Measurements from ENCODE around the gene ZNF423.
"Not testable (repeated sequence)": the region's sequence is repeated elsewhere in the genome, so short reads cannot be mapped to it uniquely, and the experiment has no call there.

Gene ZNF423

DNA sequence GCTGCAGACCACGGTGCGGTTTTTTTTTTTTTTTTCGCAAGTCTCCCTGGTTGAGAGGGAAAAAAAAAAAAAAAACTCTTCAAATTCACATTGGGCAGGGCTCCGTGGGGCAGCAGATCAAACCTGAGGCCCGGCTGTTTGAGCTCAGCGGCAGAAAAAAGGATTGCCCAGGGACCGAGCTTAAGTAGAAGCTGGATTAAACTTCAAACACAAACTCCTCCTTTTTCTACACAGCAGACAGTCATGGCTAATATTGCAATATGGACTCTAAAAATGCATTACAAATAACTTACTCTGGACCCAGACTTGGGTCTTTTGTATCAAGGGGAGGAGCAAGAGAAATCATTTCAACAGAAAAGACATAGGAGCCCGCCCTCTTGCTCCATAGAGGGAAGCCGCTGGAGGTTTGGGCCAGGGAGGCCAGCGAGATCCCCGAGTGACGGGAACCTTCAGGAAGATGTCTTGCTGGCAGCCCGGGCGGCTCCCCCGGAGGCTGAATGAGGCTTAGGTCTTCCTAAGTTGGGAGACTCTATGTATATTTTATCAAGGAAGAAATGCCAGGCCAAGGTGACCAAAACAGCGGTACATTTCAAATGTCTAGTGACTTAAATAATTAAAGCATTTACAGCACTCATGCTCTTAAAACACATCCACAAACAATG lies 167.7 kb downstream of the ZNF423 start:
- no peak for DNase-seq

- no peak for DNase-seq
These were observed 168.4 kb downstream of the ZNF423 start for GRCh38 chr16:49687476-49688002.

DNA sequence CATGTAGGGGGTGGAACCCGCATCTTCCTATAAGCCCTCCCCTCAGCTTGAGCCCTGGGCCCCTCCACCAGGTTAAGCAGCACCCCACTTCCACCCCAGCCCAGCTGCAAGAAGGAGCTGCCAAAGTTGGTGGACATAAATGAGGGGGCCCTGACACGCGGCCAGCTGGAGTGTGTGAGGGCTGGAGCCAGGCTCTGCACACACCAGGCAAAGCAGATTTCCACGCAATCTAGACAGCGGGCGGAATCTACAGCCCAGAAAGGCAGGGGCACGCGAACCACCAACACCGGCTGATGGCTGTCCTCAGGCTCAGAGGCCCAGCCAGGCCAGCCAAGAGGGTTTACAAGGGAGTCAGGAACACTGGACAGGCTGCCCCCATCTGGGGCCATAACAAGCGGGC lies 171.2 kb downstream of the ZNF423 start:
- no peak for DNase-seq

DNA sequence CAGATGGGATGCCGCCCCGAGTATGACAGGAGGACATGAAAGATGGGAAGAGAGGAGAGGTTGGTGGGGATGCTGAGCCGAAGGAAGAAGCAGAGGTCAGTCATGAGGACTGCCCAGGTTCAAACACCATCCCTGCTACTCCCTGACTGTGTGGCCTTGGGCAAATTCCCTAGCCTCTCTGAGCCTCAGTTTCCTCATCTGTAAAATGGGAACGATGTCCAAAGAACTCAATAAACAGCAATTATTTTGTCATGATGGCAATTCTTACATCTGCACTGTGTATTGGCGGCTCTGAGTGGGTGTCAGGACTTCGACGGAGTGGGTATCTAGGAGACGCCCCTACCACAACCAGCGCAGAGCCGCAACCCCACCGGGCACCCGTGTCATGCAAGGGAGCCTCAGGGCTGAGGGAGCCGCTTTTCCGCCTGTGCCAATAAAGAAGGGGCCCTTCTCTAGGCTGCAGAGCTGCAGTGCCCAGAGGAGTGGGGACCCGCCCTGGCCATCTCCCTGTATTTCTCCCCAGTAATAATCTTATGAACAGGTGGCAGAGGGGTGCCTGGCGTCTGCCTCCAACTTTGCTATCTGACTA lies 173.2 kb downstream of the ZNF423 start:
- DNase-seq: no peak

DNA sequence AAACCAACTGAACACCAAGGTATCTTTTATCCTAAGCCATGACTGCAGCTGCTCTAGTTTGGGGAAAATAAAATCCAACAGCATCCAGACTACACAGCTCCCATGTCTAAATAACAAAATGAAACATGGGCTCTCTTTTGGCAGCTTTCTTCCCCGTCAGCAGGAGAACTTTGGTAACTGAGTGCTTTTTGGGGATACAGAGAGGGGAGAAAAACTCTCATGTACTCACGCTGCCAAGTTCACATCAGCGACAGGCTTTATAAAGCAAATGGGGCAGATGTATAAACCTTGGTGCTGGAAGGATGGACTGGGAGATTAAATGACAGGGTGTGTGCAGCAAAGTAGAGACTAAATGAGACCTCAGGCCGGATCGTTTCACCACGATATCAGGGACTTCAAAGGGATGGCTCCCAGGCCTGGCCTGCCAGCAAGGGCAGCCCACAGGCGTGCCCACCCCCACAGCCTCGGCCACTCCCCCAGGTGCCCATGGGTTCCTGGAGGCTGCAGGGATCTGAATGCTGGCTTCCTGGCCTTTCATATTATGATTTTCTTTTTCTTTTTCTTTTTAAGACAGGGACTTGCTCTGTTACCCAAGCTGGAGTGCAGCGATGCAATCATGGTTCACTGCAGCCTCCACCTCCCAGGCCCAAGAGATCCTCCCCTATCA lies 174.6 kb downstream of the ZNF423 start:
- no peak for DNase-seq

DNA sequence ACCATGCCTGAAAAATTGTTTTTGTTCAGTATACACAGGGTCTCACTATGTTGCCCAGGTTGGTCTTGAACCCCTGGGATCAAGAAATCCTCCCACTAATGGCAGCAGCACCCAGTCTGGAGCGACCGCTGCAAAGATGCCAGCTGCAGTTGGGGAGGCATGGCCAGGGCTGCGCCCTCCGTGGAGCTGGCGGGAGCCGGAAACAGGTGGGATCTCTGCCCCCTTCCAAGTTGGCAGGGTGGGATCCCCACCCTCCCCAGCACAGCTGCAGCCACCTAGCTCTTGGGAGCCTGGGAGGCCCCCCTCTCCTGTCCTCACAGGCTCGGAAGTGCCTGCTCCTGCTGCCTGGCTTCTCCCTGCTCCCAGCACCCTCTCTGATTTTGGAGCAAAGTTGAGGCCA lies 176.8 kb downstream of the ZNF423 start:
- DNase-seq: no peak

- not testable (repeated sequence) for DNase-seq
These were observed 178.3 kb downstream of the ZNF423 start for GRCh38 chr16:49677661-49678060.

- DNase-seq: no peak
These were observed 180.5 kb downstream of the ZNF423 start for GRCh38 chr16:49675413-49675812.

- DNase-seq: no peak
These were observed 180.9 kb downstream of the ZNF423 start for GRCh38 chr16:49674990-49675389.

DNA sequence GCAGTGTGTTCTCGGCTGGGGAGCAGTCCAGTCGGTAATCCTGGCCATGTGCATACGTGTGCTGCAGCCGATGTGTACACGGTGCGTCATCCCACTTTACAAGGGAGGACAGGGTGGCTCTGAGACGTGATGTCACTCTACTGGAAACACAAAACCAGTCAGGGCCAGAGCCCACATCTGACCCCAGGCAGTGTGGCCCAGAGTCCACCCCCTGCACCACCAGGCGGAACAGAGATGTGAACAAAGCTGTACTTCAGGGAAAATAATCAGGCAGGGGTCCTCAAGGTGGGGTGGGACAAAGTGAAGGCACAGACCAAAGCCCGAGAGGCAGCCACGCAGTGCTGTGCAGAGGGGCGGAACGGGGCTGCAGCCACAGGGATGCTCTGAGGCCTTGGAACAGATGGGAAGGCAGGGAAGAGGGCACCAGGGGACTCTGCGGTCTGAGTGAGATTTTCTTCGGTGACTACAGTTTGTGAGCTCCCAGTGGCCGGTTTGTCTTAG lies 181.5 kb downstream of the ZNF423 start:
- no peak for DNase-seq

- DNase-seq: no peak
These were observed 182.5 kb downstream of the ZNF423 start for GRCh38 chr16:49673442-49673841.

GRCh38 chr16:49672753-49673152 lies 183.2 kb downstream of the ZNF423 start:
- no peak for DNase-seq

- no peak for DNase-seq
These were observed 184.6 kb downstream of the ZNF423 start for GRCh38 chr16:49671333-49671732.

DNA sequence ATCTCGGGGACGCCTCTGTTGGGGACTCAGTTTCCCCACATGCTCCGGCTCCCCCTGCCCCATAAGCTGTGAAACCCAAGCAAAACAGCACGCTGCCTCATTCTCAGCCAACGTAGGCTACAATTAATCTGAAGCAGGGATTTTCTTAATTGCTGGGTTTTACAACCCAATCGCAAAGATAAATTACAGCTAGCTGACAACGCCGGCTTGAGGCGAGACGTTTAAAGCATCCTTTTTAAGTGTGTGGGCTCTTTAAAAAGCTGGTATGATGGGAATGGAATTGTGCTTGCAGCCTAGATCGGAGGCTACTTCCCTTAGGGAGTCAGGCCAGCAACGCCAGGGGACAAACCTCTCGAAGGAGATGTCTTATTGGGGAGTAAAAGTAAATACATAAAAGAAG lies 185.3 kb downstream of the ZNF423 start:
- no peak for DNase-seq

DNA sequence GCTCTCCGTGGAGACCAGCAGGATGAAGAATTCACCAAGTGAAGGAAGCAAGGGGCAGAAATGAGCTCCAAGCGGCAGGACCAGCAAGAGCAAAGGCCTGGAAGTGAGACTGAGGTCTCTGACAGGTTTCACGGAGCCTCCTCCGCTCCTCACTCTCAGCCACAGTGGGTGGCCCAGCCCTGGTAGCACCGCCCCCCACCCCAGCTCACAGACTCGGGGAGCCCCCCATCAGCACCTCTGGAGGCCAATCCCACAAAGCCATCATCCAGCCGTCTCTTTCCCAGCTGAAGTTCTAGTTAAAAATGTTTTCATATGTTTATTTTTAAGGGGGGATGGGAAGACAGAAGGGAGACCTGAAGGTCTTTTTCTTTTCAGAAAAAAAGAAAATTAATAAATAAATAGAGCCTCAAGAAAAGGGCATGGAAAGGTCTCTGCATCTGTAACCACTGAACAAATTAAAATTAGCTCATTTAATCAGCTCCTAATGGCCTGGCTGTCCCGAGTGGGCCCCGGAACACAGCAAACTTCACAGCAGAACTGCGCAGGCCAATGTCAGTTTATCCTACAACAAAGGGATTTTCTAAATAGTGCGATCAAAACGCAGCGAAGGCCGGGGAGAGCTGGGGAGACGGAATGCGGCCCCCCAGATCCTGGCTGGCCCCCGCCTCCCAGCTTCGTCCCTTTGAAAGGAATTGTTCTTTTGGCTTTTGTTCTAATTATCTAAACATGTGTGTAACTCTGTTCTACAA lies 190.3 kb downstream of the ZNF423 start:
- no peak for DNase-seq

GRCh38 chr16:49664221-49665215 lies 191.4 kb downstream of the ZNF423 start:
- DNase-seq: no peak

DNA sequence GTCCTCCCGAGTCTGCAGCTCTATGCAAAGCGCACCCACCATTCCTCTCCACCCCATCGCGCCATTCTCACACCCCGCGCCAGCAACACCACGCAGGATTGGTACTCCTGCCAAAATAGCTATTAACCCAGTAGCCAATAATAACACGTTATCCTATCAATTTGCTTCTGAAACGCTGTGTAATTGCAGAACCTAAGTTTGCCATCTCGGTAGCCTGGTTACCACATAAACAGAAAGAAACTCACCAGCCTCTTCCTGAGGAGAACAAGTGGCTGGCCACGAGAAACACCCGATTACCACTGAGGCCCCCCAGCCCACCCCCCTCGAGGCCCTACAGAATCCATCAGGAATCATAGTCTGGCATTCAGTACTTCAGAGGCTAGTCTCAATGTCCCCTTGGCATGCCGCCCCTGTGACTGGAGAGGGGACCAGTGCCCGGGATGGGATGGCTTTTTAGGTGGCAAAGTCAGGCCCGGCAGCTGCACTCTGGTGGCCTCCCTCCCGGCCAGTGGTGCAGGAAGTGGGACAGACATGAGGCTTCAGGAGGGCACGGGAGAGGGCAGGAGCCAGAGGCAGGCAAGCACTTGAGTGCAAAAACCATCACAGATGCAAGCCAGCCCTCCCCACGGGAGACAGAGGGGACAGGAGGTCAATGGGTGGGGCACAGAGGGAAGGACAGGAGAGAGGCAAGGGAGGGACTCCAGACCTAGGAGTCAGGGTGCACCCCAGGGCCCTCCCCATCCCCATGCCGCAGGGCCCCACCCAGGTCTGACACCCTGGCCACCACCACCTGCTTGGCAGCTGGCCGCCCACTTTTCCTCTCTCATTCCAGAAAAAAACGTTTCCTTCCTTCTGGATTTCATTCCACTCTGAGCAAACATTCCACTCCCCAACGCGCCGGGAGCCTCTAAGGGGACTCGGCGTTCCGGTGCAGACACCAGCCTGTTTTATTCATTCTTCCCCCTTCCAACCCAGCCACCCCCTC lies 192.5 kb downstream of the ZNF423 start:
- no peak for DNase-seq

GRCh38 chr16:49662569-49662968 lies 193.3 kb downstream of the ZNF423 start:
- DNase-seq: no peak

GRCh38 chr16:49661465-49662187 lies 194.3 kb downstream of the ZNF423 start:
- DNase-seq: no peak

DNA sequence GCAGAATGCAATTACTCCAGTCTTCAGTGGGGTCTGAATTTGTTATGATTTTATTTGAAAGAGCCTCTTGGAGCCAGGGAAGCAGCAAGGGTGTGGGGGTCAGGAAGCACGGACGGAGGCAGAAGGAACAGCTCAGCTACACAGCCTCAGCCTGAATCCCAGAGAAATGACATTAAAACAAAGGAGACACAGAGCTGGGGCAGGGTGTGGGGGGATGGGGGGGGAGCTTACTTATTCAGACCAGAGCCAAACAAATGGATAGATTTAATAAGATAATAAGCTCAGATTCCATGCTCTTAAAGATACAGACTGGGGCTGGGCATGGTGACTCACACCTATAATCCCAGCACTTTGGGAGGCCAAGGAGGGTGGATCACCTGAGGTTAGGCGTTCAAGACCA lies 195.3 kb downstream of the ZNF423 start:
- DNase-seq: no peak
